HepG2 (cell line): Measurements from ENCODE around the gene CHKB. TPM values are rescaled to one million over a fixed set of nuclear protein-coding genes. Genes with fewer than 3 reads are reported as not detected.

Source experiments
- ATAC-seq: fragments of 200-7000 bp; cut with Tn5 transposase; 3 replicates; pipeline ENCODE4 v1.9.1; 2020; ENCODE audit warnings: mild to moderate bottlenecking, moderate library complexity
- BruUV-seq: library from RNA; stranded (reverse); fragments of 400-500 nt; replicated peaks from 2 replicates; lab custom pipeline; 2021; lab: Mats Ljungman, UMichigan
- CTCF ChIA-PET: fragments of 300-600 bp; formaldehyde crosslinking; extraction: SDS; loops from one replicate; lab custom pipeline; 2021; ENCODE audit warnings: low total read pairs, inconsistent platforms, low intra/inter-chr PET ratio; lab: Yijun Ruan, JAX
- POLR2A ChIA-PET: fragments of 350-600 bp; sonication (Branson Sonifier 250); formaldehyde crosslinking; loops from one replicate; lab custom pipeline; 2020; ENCODE audit warnings: antibody characterized with exemption, inconsistent platforms; lab: Yijun Ruan, JAX
- DNase-seq: peaks from one replicate; pipeline ENCODE4 v3.0.0-alpha.2; 2015; ENCODE audit warnings: low spot score
- FAIRE-seq: peaks from 3 replicates; lab custom pipeline; 2011; peaks lifted over from hg19 to GRCh38; lab: Jason Lieb, UNC
- H2AFZ ChIP-seq: one replicate; pipeline ENCODE4 v1.6.1; 2011; ENCODE audit warnings: low read length, inconsistent platforms
- H3K27ac ChIP-seq: fragments of 300-600 bp; 3 replicates; pipeline ENCODE4 v1.8.0; 2011; ENCODE audit warnings: mixed run types, mild to moderate bottlenecking, mixed read lengths, low read length, inconsistent platforms; ENCODE audit not compliant: insufficient read depth; ENCODE audit errors: extremely low read length
- H3K27me3 ChIP-seq, 2 experiments: fragments of 200-600 bp in 1 of 2; 2 replicates in 1 of 2; 3 replicates in 1 of 2; pipeline versions ENCODE4 v1.6.0 to v1.8.0; 2011; ENCODE audit warnings: low read length in 2 of 2, mild to moderate bottlenecking in 2 of 2, moderate library complexity in 2 of 2, inconsistent platforms in 1 of 2; ENCODE audit not compliant: insufficient read depth in 2 of 2, control insufficient read depth in 1 of 2
- H3K36me3 ChIP-seq, 2 experiments: fragments of 200-600 bp in 1 of 2; replicated peaks in 1 of 2; 2 replicates in 1 of 2; 3 replicates in 1 of 2; pipeline versions ENCODE4 v1.5.1 to v1.8.0; 2011; ENCODE audit warnings: low read length in 2 of 2, inconsistent platforms in 1 of 2; ENCODE audit not compliant: insufficient read depth in 2 of 2, control insufficient read depth in 1 of 2
- H3K4me1 ChIP-seq: 2 replicates; pipeline ENCODE4 v1.5.1; 2012; ENCODE audit warnings: low read length, inconsistent platforms; ENCODE audit not compliant: insufficient read depth
- H3K4me2 ChIP-seq: 2 replicates; pipeline ENCODE4 v1.6.0; 2011; ENCODE audit warnings: low read depth, low read length, inconsistent platforms
- H3K4me3 ChIP-seq, 3 experiments: fragments of 200-600 bp in 1 of 3; sonication (generic), shearing (Covaris generic) in 1 of 3; replicated peaks in 1 of 3; 2 replicates each; pipeline ENCODE4 v1.5.1; 2011 to 2016; ENCODE audit warnings: low read length in 3 of 3, inconsistent platforms in 2 of 3, low read depth in 2 of 3, mild to moderate bottlenecking in 2 of 3, control low read depth in 1 of 3, mixed read lengths in 1 of 3; ENCODE audit not compliant: insufficient read depth in 1 of 3
- H3K79me2 ChIP-seq: one replicate; pipeline ENCODE4 v1.6.1; 2011; ENCODE audit warnings: low read length, inconsistent platforms; ENCODE audit not compliant: insufficient read depth
- H3K9ac ChIP-seq: 2 replicates; pipeline ENCODE4 v1.6.0; 2011; ENCODE audit warnings: mild to moderate bottlenecking, low read depth, low read length, inconsistent platforms; ENCODE audit not compliant: insufficient read depth
- H3K9me3 ChIP-seq: 2 replicates; pipeline ENCODE4 v1.5.1; 2012; ENCODE audit warnings: mild to moderate bottlenecking, low read length
- H4K20me1 ChIP-seq: 2 replicates; pipeline ENCODE4 v1.6.0; 2011; ENCODE audit warnings: inconsistent platforms, mild to moderate bottlenecking, low read length, moderate library complexity; ENCODE audit not compliant: insufficient read depth
- ARID2 ChIP-seq: sonication (generic); formaldehyde crosslinking; IDR thresholded peaks from 2 replicates; pipeline ENCODE4 v1.8.1; 2022; ENCODE audit warnings: mild to moderate bottlenecking, missing genetic modification reagents, borderline replicate concordance
- ATF7 ChIP-seq, 2 experiments: fragments of 450-650 bp in 1 of 2; sonication (generic) in 1 of 2; formaldehyde crosslinking in 1 of 2; IDR thresholded peaks; 2 replicates each; pipeline versions ENCODE4 v1.4.0 to v1.6.1; 2016 to 2020; ENCODE audit warnings: antibody characterized with exemption in 1 of 2, mild to moderate bottlenecking in 1 of 2, missing genetic modification reagents in 1 of 2
- DR1 ChIP-seq: sonication (generic); formaldehyde crosslinking; IDR thresholded peaks from 2 replicates; pipeline ENCODE4 v1.8.0; 2021; ENCODE audit warnings: mild to moderate bottlenecking, missing genetic modification reagents, inconsistent platforms
- HOXA9 ChIP-seq: sonication (generic); formaldehyde crosslinking; IDR thresholded peaks from 2 replicates; pipeline ENCODE4 v1.8.1; 2022; ENCODE audit warnings: missing genetic modification reagents, mild to moderate bottlenecking, moderate library complexity, borderline replicate concordance
- LCORL ChIP-seq, 2 experiments: fragments of 450-650 bp in 1 of 2; sonication (generic) in 1 of 2; formaldehyde crosslinking in 1 of 2; IDR thresholded peaks; 2 replicates each; pipeline versions ENCODE4 v1.5.0 to v1.6.1; 2017 to 2020; ENCODE audit warnings: antibody characterized with exemption in 1 of 2, missing genetic modification reagents in 1 of 2
- NR3C1 ChIP-seq: sonication (generic); formaldehyde crosslinking; IDR thresholded peaks from 2 replicates; pipeline ENCODE4 v1.4.0; 2020; ENCODE audit warnings: missing genetic modification reagents
- PCBP2 ChIP-seq: fragments of 200-400 bp; formaldehyde crosslinking; optimal IDR thresholded peaks from 2 replicates; pipeline ENCODE3; 2018; ENCODE audit warnings: low read length, low read depth; ENCODE audit not compliant: poor library complexity, severe bottlenecking
- RBFOX2 ChIP-seq: fragments of 200-400 bp; formaldehyde crosslinking; IDR thresholded peaks from 2 replicates; pipeline ENCODE4 v1.6.1; 2017; ENCODE audit warnings: low read depth, mild to moderate bottlenecking, low read length
- SIX4 ChIP-seq: sonication (generic); formaldehyde crosslinking; IDR thresholded peaks from 2 replicates; pipeline ENCODE4 v1.4.0; 2020; ENCODE audit warnings: missing genetic modification reagents
- ZNF296 ChIP-seq: sonication (generic); formaldehyde crosslinking; conservative IDR thresholded peaks from 2 replicates; pipeline ENCODE4 v1.5.0; 2020; ENCODE audit warnings: mild to moderate bottlenecking, missing genetic modification reagents
- ZNF570 ChIP-seq: sonication (generic); formaldehyde crosslinking; IDR thresholded peaks from 2 replicates; pipeline ENCODE4 v1.4.0; 2020; ENCODE audit warnings: mild to moderate bottlenecking, missing genetic modification reagents, borderline replicate concordance
- WGBS: methylation state at CpG from one replicate; pipeline ENCODE4 v1.1.6; 2017; ENCODE audit warnings: low lambda C conversion rate; 5-methylcytosine and 5-hydroxymethylcytosine counted together
- in situ Hi-C: cut with HindIII; loops from 2 replicates; pipeline ENCODE4 v1.10.0; 2017; ENCODE audit warnings: low pct_unique_long_range_greater_than_20kb; ENCODE audit not compliant: extremely low pct_ligation_motif_present
- intact Hi-C: fragments of 100-400 bp; cut with micrococcal nuclease; formaldehyde crosslinking; loops from one replicate; pipeline ENCODE4 v1.10.0; 2022; ENCODE audit not compliant: unreplicated experiment
- polyA plus RNA-seq, 8 experiments: library from polyadenylated mRNA; depleted of rRNA in 3 of 8; stranded (reverse) in 7 of 8; unstranded in 1 of 8; fragments of >200 nt; fragmentation: Illumina TruSeq in 4 of 8; extraction: Trizol in 4 of 8; gene quantifications; 2 replicates each; pipeline versions ENCODE4 v1.2.1 to v1.2.3, GENCODE V29; 2011 to 2016; ENCODE audit warnings: low read depth in 4 of 8, missing spikeins in 1 of 8, mixed read lengths in 1 of 8; ENCODE audit not compliant: insufficient read depth in 1 of 8
- total RNA-seq, 5 experiments: library from RNA; depleted of rRNA; stranded (reverse); fragments of >200 nt; fragmentation: Illumina TruSeq; extraction: Trizol; gene quantifications; 2 replicates each; pipeline ENCODE4 v1.2.3, GENCODE V29; 2016; ENCODE audit warnings: low read depth in 1 of 5
- TF ChIP-seq, protein P1 (sequence below): sonication (generic); formaldehyde crosslinking; IDR thresholded peaks from 2 replicates; pipeline ENCODE4 v1.4.0; 2020; ENCODE audit warnings: missing genetic modification reagents
- TF ChIP-seq, protein P2 (sequence below): sonication (generic); formaldehyde crosslinking; conservative IDR thresholded peaks from 2 replicates; pipeline ENCODE4 v1.4.0; 2020; ENCODE audit warnings: mild to moderate bottlenecking, missing genetic modification reagents, moderate library complexity
- TF ChIP-seq, protein P3 (sequence below): sonication (generic); formaldehyde crosslinking; IDR thresholded peaks from 2 replicates; pipeline ENCODE4 v1.4.0; 2020; ENCODE audit warnings: mild to moderate bottlenecking, missing genetic modification reagents, borderline replicate concordance

Gene CHKB
- total and polyA plus RNA-seq, 2 of the 13 experiments (the other 11 are each of a cell fraction or from before 2014, with no cell fraction given): 24.5 to 42.7 TPM

DNA sequence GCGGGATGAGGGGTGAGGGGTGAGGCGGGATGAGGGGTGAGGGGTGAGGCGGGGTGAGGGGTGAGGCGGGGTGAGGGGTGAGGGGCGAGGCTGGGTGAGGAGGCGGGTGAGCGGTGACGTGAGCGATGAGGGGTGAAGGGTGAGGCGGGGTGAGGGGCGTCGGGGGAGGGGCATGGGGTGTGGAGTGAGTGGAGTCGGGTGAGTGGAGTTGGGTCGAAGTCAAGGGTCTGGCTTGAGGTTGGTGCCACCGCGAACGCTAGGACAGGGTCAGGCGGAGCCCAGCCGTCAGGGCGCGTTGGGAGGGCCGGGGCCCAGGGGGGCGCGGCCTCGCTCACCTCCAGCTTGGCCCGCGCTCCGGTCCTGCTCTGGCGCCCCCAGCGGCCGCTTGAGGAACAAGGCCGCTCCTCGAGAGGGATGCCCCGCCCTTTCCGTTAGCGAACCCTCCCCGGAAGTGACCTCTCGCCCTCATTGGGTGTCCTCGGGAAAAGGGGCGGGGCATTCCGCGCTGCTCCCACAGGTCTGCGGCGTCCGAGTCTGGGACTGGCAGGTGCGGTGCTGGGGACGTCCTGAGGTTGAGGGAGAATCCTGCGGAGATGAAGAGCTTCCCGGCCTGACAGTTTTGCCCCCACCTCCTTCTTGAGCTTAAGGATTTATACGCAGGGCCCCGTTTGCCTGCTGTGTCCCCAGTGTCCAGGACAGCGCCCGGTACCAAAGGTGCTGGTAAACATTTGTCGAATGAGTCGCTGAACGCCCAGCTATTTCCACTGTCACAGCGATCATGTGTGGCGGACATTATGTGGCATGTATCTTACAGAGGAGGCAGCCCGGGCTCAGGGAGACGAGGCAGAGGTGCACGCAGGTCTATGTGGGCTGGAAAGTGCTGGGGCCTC is 19.9 kb downstream of the CHKB start, which contains the start of gene SYCE3:
SYCE3 (minus strand) TSS at position 397 of the 890 bp plus-strand sequence. CDS start 6,514 bp downstream, outside the sequence.
- Histone ChIP-seq H3K27me3 (peaks cover 0 to 22% of the 10 kb centered on the region in 2 experiments; a peak in 2 of 5 replicates), H3K27ac (peak within 1 kb of the TSS; percentile 55), H3K9ac (peak within 1 kb of the TSS; percentile 64), H3K79me2 (no peaks in the 10 kb centered on the region), H3K4me1 (peaks cover 12% of the 10 kb centered on the region), H3K4me3 (peak within 1 kb of the TSS; percentile 68 to 85 (median 71)), H3K9me3 (no peaks in the 10 kb centered on the region), H2AFZ (no peak within 1 kb of the TSS), H3K4me2 (peak within 1 kb of the TSS; percentile 89), H3K36me3 (no peaks in the 10 kb centered on the region), H4K20me1 (no peaks in the 10 kb centered on the region)
- in situ Hi-C loops: no loop called here
- TSS peak; percentile 83 for BruUV-seq
- ATAC-seq (peak; percentile 95), DNase-seq (peak; percentile 92), FAIRE-seq (peak; percentile 87)
- ChIA-PET POLR2A (interaction anchor here (0.7 to 2.9 kb wide), 18 partner anchors 12 to 319 kb away, joined by 3 to 36 read pairs (median 6); partner anchors contain the start of genes CHKB, CPT1B, KLHDC7B and LMF2), CTCF (interaction anchor here (1.2 kb wide), 1 partner anchor 51 kb away, joined by 3 read pairs; no protein-coding TSS in a partner anchor)
- intact Hi-C loops: loop anchor here (5.0 kb wide), 1 partner anchor 35 kb away; the partner anchor contains the start of gene SCO2
- 27% methylated on average over 27 of the region's 61 CpGs for WGBS
- TF ChIP-seq ARID2 (no peak), RBFOX2 (peak; percentile 65), ZNF570 (CRISPR knock-in tag) (no peak), NR3C1 (no peak), LCORL (IDR thresholded peaks at IDR 0.05) (no peak), LCORL (CRISPR knock-in tag; IDR thresholded peaks at IDR 0.05) (peak; percentile 68), ZNF296 (CRISPR knock-in tag) (no peak), ATF7 (IDR thresholded peaks at IDR 0.05) (no peak), ATF7 (CRISPR knock-in tag; IDR thresholded peaks at IDR 0.05) (no peak), HOXA9 (CRISPR knock-in tag) (no peak), PCBP2 (no peak), SIX4 (CRISPR knock-in tag) (no peak), DR1 (CRISPR knock-in tag) (peak; percentile 52; the same call in 1 of the 2 replicates)
- TF ChIP-seq, protein P1, sequence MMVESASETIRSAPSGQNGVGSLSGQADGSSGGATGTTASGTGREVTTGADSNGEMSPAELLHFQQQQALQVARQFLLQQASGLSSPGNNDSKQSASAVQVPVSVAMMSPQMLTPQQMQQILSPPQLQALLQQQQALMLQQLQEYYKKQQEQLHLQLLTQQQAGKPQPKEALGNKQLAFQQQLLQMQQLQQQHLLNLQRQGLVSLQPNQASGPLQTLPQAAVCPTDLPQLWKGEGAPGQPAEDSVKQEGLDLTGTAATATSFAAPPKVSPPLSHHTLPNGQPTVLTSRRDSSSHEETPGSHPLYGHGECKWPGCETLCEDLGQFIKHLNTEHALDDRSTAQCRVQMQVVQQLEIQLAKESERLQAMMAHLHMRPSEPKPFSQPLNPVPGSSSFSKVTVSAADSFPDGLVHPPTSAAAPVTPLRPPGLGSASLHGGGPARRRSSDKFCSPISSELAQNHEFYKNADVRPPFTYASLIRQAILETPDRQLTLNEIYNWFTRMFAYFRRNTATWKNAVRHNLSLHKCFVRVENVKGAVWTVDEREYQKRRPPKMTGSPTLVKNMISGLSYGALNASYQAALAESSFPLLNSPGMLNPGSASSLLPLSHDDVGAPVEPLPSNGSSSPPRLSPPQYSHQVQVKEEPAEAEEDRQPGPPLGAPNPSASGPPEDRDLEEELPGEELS: peak; percentile 12; the same call in 1 of the 2 replicates
- TF ChIP-seq, protein P2, sequence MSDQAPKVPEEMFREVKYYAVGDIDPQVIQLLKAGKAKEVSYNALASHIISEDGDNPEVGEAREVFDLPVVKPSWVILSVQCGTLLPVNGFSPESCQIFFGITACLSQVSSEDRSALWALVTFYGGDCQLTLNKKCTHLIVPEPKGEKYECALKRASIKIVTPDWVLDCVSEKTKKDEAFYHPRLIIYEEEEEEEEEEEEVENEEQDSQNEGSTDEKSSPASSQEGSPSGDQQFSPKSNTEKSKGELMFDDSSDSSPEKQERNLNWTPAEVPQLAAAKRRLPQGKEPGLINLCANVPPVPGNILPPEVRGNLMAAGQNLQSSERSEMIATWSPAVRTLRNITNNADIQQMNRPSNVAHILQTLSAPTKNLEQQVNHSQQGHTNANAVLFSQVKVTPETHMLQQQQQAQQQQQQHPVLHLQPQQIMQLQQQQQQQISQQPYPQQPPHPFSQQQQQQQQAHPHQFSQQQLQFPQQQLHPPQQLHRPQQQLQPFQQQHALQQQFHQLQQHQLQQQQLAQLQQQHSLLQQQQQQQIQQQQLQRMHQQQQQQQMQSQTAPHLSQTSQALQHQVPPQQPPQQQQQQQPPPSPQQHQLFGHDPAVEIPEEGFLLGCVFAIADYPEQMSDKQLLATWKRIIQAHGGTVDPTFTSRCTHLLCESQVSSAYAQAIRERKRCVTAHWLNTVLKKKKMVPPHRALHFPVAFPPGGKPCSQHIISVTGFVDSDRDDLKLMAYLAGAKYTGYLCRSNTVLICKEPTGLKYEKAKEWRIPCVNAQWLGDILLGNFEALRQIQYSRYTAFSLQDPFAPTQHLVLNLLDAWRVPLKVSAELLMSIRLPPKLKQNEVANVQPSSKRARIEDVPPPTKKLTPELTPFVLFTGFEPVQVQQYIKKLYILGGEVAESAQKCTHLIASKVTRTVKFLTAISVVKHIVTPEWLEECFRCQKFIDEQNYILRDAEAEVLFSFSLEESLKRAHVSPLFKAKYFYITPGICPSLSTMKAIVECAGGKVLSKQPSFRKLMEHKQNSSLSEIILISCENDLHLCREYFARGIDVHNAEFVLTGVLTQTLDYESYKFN (CRISPR knock-in tag): peak; percentile 35
- TF ChIP-seq, protein P3, sequence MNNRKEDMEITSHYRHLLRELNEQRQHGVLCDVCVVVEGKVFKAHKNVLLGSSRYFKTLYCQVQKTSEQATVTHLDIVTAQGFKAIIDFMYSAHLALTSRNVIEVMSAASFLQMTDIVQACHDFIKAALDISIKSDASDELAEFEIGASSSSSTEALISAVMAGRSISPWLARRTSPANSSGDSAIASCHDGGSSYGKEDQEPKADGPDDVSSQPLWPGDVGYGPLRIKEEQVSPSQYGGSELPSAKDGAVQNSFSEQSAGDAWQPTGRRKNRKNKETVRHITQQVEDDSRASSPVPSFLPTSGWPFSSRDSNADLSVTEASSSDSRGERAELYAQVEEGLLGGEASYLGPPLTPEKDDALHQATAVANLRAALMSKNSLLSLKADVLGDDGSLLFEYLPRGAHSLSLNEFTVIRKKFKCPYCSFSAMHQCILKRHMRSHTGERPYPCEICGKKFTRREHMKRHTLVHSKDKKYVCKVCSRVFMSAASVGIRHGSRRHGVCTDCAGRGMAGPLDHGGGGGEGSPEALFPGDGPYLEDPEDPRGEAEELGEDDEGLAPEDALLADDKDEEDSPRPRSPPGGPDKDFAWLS (CRISPR knock-in tag): no peak
